Esophagus muscularis mucosa (tissue), 4 donors: ENCODE data around the gene PSORS1C1. TPM values are rescaled to one million over a fixed set of nuclear protein-coding genes. Genes with fewer than 3 reads are reported as not detected.
A peak's percentile ranks its signal among the peaks of the same experiment; 100 is the strongest.
"Not testable (repeated sequence)": the region's sequence is repeated elsewhere in the genome, so short reads cannot be mapped to it uniquely, and the experiment has no call there.

Experiments
- DNase-seq: peaks from one replicate; pipeline ENCODE4 v3.0.0-alpha.2; 2017; ENCODE audit errors: extremely low spot score
- H3K27ac ChIP-seq, 4 donors: fragments of 200-600 bp; sonication (generic); replicated peaks in 1 of 4; 1 replicate in 3 of 4; 2 replicates in 1 of 4; pipeline ENCODE4 v1.5.1; 2016 to 2019; ENCODE audit warnings: mild to moderate bottlenecking in 1 of 4
- H3K27me3 ChIP-seq, 4 donors: fragments of 200-600 bp; sonication (generic); one replicate each; pipeline versions ENCODE4 v1.5.1 to v1.6.0; 2016 to 2019
- H3K36me3 ChIP-seq, 4 donors: fragments of 200-600 bp; sonication (generic); one replicate each; pipeline ENCODE4 v1.5.1; 2016 to 2019
- H3K4me1 ChIP-seq, 4 donors: fragments of 200-600 bp; sonication (generic); one replicate each; pipeline ENCODE4 v1.5.1; 2016 to 2019
- H3K4me3 ChIP-seq, 4 donors: fragments of 200-600 bp; sonication (generic); 1 replicate in 2 of 4; 2 replicates in 2 of 4; pipeline ENCODE4 v1.5.1; 2016 to 2019; ENCODE audit warnings: mild to moderate bottlenecking in 4 of 4, moderate library complexity in 1 of 4
- H3K9me3 ChIP-seq, 4 donors: fragments of 200-600 bp; sonication (generic); 1 replicate in 3 of 4; 2 replicates in 1 of 4; pipeline ENCODE4 v1.5.1; 2016 to 2019
- CTCF ChIP-seq, 3 experiments: fragments of 200-600 bp in 2 of 3; fragments of 450-650 bp in 1 of 3; sonication (generic) in 2 of 3; IDR thresholded peaks; one replicate each; pipeline ENCODE4 v1.5.1; 2017 to 2019; ENCODE audit warnings: antibody characterized with exemption in 3 of 3, mild to moderate bottlenecking in 2 of 3, moderate library complexity in 1 of 3
- EP300 ChIP-seq: sonication (generic); formaldehyde crosslinking; IDR thresholded peaks from one replicate; pipeline ENCODE4 v1.6.1; 2017; ENCODE audit warnings: antibody characterized with exemption
- POLR2A ChIP-seq: fragments of 450-650 bp; IDR thresholded peaks from one replicate; pipeline ENCODE4 v1.6.1; 2017; ENCODE audit warnings: antibody characterized with exemption, moderate library complexity, mild to moderate bottlenecking, low read depth
- POLR2AphosphoS5 ChIP-seq, 2 donors: sonication (generic); formaldehyde crosslinking; IDR thresholded peaks; one replicate each; pipeline ENCODE4 v1.6.1; 2017; ENCODE audit warnings: antibody characterized with exemption in 2 of 2
- WGBS: methylation state at CpG from one replicate; pipeline ENCODE4 v1.1.5; 2018; 5-methylcytosine and 5-hydroxymethylcytosine counted together
- intact Hi-C: fragments of 100-400 bp; cut with DNase I; formaldehyde crosslinking; loops from one replicate; pipeline ENCODE4 v1.15.1; 2023
- total RNA-seq, 4 donors: library from RNA; depleted of rRNA; stranded (reverse); fragments of >200 nt; gene quantifications; one replicate each; pipeline versions ENCODE4 v1.1.0 to v1.2.1, GENCODE V29; 2016

Gene PSORS1C1
- total RNA-seq, 4 donors from 2014 or later: 0.34 to 1.2 (median 1.1) TPM

- Histone ChIP-seq H3K4me3 (peak overlapping the region; percentile 60 to 71 (median 69)), H3K36me3 (peaks cover 4 to 33% (median 26%) of the 10 kb centered on the region in 4 donors), H3K27me3 (no peaks in the 10 kb centered on the region), H3K4me1 (peaks cover 16 to 28% (median 26%) of the 10 kb centered on the region in 4 donors), H3K9me3 (no peaks in the 10 kb centered on the region), H3K27ac (peak overlapping the region; percentile 77 to 84 (median 81))
- no peak for DNase-seq
- TF ChIP-seq POLR2AphosphoS5 (IDR thresholded peaks at IDR 0.05): no peak
- no peak for TF ChIP-seq POLR2A
- no peak for TF ChIP-seq CTCF (IDR thresholded peaks at IDR 0.05)
- no peak for TF ChIP-seq EP300
- intact Hi-C loops: no loop called here
- 9% methylated on average over 21 of the region's 35 CpGs for WGBS
Measured at GRCh38 chr6:31158863-31159855, 44.6 kb downstream of the PSORS1C1 start.

GRCh38 chr6:31161216-31162126, 46.9 kb downstream of the PSORS1C1 start:
- intact Hi-C loops: no loop called here
- WGBS: 89% methylated on average over 17 of the region's 19 CpGs
- Histone ChIP-seq H3K27me3 (no peaks in the 10 kb centered on the region), H3K36me3 (peaks cover 0 to 17% (median 8%) of the 10 kb centered on the region in 4 donors), H3K9me3 (no peaks in the 10 kb centered on the region), H3K27ac (no peak overlapping the region), H3K4me1 (peaks cover 16 to 28% (median 26%) of the 10 kb centered on the region in 4 donors), H3K4me3 (no peak overlapping the region)
- DNase-seq: no peak
- no peak for TF ChIP-seq POLR2A
- no peak for TF ChIP-seq POLR2AphosphoS5 (IDR thresholded peaks at IDR 0.05)
- no peak for TF ChIP-seq CTCF (IDR thresholded peaks at IDR 0.05)
- TF ChIP-seq EP300: no peak

GRCh38 chr6:31162463-31163165, 48.0 kb downstream of the PSORS1C1 start:
- Histone ChIP-seq H3K36me3 (peaks cover 0 to 17% (median 8%) of the 10 kb centered on the region in 4 donors), H3K9me3 (no peaks in the 10 kb centered on the region), H3K4me1 (peaks cover 10 to 19% (median 14%) of the 10 kb centered on the region in 4 donors), H3K27ac (no peak overlapping the region), H3K4me3 (no peak overlapping the region), H3K27me3 (no peaks in the 10 kb centered on the region)
- intact Hi-C loops: no loop called here
- no peak for TF ChIP-seq CTCF (IDR thresholded peaks at IDR 0.05)
- TF ChIP-seq POLR2A: no peak
- no peak for TF ChIP-seq POLR2AphosphoS5 (IDR thresholded peaks at IDR 0.05)
- TF ChIP-seq EP300: no peak
- DNase-seq: no peak
- 91% methylated on average over 12 of the region's 13 CpGs for WGBS

- Histone ChIP-seq H3K4me1 (peaks cover 7 to 13% (median 8%) of the 10 kb centered on the region in 4 donors), H3K27ac (no peak overlapping the region), H3K27me3 (no peaks in the 10 kb centered on the region), H3K4me3 (no peak overlapping the region), H3K36me3 (peaks cover 0 to 17% (median 8%) of the 10 kb centered on the region in 4 donors), H3K9me3 (no peaks in the 10 kb centered on the region)
- no peak for DNase-seq
- intact Hi-C loops: no loop called here
- no peak for TF ChIP-seq POLR2AphosphoS5 (IDR thresholded peaks at IDR 0.05)
- TF ChIP-seq CTCF (IDR thresholded peaks at IDR 0.05): no peak
- no peak for TF ChIP-seq POLR2A
- TF ChIP-seq EP300: no peak
Measured at GRCh38 chr6:31163922-31164321, 49.3 kb downstream of the PSORS1C1 start.

- H3K9me3 ChIP-seq, H3K4me1 ChIP-seq, H3K4me3 ChIP-seq, DNase-seq, H3K27me3 ChIP-seq, intact Hi-C loops, H3K27ac ChIP-seq: not testable (repeated sequence)
- 100% methylated on average over 2 of the region's 9 CpGs for WGBS
- H3K36me3 ChIP-seq: peaks cover 0 to 17% (median 8%) of the 10 kb centered on the region in 4 donors
Measured at GRCh38 chr6:31164475-31165063, 50.0 kb downstream of the PSORS1C1 start.

- H3K27me3 ChIP-seq, H3K4me1 ChIP-seq, DNase-seq, H3K4me3 ChIP-seq, H3K9me3 ChIP-seq, H3K27ac ChIP-seq, intact Hi-C loops: not testable (repeated sequence)
- 80% methylated on average over 17 of the region's 17 CpGs for WGBS
- H3K36me3 ChIP-seq: peaks cover 0 to 17% (median 8%) of the 10 kb centered on the region in 4 donors
Measured at GRCh38 chr6:31165064-31165832, 50.6 kb downstream of the PSORS1C1 start.
